Loucy (cell line): ENCODE measurements around the gene BCO2.

Experiments
- H2AFZ ChIP-seq: fragments of 200-600 bp; sonication (generic); 2 replicates; pipeline ENCODE4 v1.6.0; 2016; ENCODE audit warnings: antibody characterized with exemption, mild to moderate bottlenecking, low read length, moderate library complexity
- H3F3A ChIP-seq: fragments of 200-600 bp; 2 replicates; pipeline ENCODE4 v1.6.0; 2016; ENCODE audit warnings: antibody characterized with exemption, low read depth, mild to moderate bottlenecking
- H3K27me3 ChIP-seq: fragments of 200-600 bp; sonication (generic); 2 replicates; pipeline ENCODE4 v1.6.1; 2014; ENCODE audit warnings: low read length, mild to moderate bottlenecking; ENCODE audit not compliant: insufficient read depth, poor library complexity, severe bottlenecking
- H3K36me3 ChIP-seq: fragments of 200-600 bp; sonication (generic); 2 replicates; pipeline ENCODE4 v1.6.1; 2016; ENCODE audit warnings: low read length; ENCODE audit not compliant: insufficient read depth
- H3K4me1 ChIP-seq: fragments of 200-600 bp; sonication (generic); 2 replicates; pipeline ENCODE4 v1.5.1; 2014; ENCODE audit warnings: low read length, mild to moderate bottlenecking; ENCODE audit not compliant: insufficient read depth, poor library complexity, severe bottlenecking
- H3K4me2 ChIP-seq: fragments of 200-600 bp; sonication (generic); 2 replicates; pipeline ENCODE4 v1.6.0; 2014; ENCODE audit warnings: antibody characterized with exemption, low read length, low read depth, mild to moderate bottlenecking; ENCODE audit not compliant: poor library complexity, severe bottlenecking
- H3K4me3 ChIP-seq: fragments of 200-600 bp; sonication (generic); 2 replicates; pipeline ENCODE4 v1.5.1; 2014; ENCODE audit warnings: low read length, mild to moderate bottlenecking, mixed read lengths; ENCODE audit not compliant: poor library complexity, severe bottlenecking
- H3K79me2 ChIP-seq: fragments of 200-600 bp; sonication (generic); 2 replicates; pipeline ENCODE4 v1.6.1; 2014; ENCODE audit warnings: low read length; ENCODE audit not compliant: insufficient read depth
- H3K9ac ChIP-seq: fragments of 200-600 bp; sonication (generic); 2 replicates; pipeline ENCODE4 v1.6.0; 2014; ENCODE audit warnings: mild to moderate bottlenecking, low read depth, low read length, moderate library complexity; ENCODE audit not compliant: poor library complexity, severe bottlenecking
- H3K9me2 ChIP-seq: fragments of 200-600 bp; sonication (generic); replicated peaks from 2 replicates; pipeline ENCODE4 v1.6.1; 2016; ENCODE audit warnings: low read depth, low read length, mixed read lengths
- H3K9me3 ChIP-seq: fragments of 200-600 bp; sonication (generic); 2 replicates; pipeline ENCODE4 v1.6.1; 2014; ENCODE audit warnings: mild to moderate bottlenecking, antibody characterized with exemption, low read length, low read depth; ENCODE audit not compliant: insufficient read depth
- H4K20me1 ChIP-seq: fragments of 200-600 bp; sonication (generic); 2 replicates; pipeline ENCODE4 v1.6.0; 2014; ENCODE audit warnings: antibody characterized with exemption, low read length, mild to moderate bottlenecking; ENCODE audit not compliant: insufficient read depth, poor library complexity, severe bottlenecking
- EZH2phosphoT487 ChIP-seq: fragments of 200-600 bp; IDR thresholded peaks from 2 replicates; pipeline ENCODE4 v1.6.1; 2018; ENCODE audit warnings: antibody characterized with exemption, mild to moderate bottlenecking, moderate library complexity, borderline replicate concordance
- TF ChIP-seq, protein P1 (sequence below): fragments of 200-600 bp; sonication (generic); conservative IDR thresholded peaks from 2 replicates; pipeline ENCODE4 v1.5.1; 2014; ENCODE audit warnings: mild to moderate bottlenecking, antibody characterized with exemption, low read length

BCO2 gene

DNA sequence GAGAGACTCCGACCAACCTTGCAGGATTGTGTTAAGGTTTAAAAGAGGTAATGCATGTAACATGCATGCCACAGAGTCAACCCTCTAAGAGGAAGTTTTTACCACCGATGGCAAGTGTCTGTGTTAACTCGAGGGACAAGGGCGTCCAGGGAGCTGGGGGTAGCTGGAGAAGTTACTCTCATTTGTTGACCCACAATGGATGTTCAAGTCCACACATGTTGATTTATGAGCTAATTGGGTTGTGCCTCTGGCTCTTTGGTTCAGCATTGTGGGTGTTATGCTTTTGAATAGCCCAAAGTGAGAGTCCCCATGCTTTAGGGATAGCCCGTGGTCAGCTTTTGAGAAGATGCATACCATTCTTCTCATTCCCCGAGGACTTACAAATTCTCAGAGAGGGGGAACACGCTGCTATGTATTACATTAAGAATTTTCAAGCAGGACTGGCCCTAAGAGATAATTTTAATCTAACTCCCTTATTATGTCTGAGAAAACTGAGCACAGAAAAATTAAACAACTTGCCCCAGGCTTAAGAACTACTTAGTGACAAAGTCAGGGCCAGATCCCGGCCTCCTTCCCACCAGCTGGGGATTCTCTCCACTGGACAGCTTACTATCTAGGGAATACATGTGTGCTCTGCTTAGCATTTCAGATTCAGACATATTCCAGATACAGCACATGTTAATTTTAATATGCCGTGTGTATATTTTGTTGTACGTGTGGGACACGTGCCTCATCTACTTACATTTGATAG, 90.5 kb downstream of the BCO2 start:
- Histone ChIP-seq H2AFZ (no peak overlapping the region), H3K36me3 (no peaks in the 10 kb centered on the region), H3K9me3 (no peaks in the 10 kb centered on the region), H3K9ac (no peak overlapping the region), H3K27me3 (no peaks in the 10 kb centered on the region), H3K4me1 (no peaks in the 10 kb centered on the region), H4K20me1 (no peaks in the 10 kb centered on the region), H3K9me2 (no peaks in the 10 kb centered on the region), H3K4me2 (no peak overlapping the region), H3K4me3 (no peak overlapping the region), H3F3A (no peaks in the 10 kb centered on the region), H3K79me2 (no peaks in the 10 kb centered on the region)
- TF ChIP-seq EZH2phosphoT487: no peak
- TF ChIP-seq, protein P1, sequence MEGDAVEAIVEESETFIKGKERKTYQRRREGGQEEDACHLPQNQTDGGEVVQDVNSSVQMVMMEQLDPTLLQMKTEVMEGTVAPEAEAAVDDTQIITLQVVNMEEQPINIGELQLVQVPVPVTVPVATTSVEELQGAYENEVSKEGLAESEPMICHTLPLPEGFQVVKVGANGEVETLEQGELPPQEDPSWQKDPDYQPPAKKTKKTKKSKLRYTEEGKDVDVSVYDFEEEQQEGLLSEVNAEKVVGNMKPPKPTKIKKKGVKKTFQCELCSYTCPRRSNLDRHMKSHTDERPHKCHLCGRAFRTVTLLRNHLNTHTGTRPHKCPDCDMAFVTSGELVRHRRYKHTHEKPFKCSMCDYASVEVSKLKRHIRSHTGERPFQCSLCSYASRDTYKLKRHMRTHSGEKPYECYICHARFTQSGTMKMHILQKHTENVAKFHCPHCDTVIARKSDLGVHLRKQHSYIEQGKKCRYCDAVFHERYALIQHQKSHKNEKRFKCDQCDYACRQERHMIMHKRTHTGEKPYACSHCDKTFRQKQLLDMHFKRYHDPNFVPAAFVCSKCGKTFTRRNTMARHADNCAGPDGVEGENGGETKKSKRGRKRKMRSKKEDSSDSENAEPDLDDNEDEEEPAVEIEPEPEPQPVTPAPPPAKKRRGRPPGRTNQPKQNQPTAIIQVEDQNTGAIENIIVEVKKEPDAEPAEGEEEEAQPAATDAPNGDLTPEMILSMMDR: no peak

DNA sequence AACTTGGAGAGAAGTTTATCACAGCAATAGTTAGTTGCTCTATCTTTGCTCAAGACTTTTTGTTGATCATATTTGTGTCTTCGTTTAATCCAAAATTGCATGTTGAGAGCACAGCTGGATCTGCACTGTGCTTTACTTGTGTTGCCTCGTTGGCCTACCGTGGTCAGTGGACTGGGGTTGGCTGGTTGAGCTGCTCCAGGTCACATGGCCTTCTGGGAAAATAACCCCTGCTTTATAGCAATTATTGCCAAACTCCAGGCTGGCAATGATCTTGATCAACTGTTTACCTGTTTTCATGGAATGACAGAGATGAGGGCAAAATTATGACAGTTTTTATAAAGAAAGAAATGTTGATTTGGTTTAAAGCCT, 91.1 kb downstream of the BCO2 start:
- Histone ChIP-seq H3K4me2 (no peak overlapping the region), H3K9me3 (no peaks in the 10 kb centered on the region), H3K36me3 (no peaks in the 10 kb centered on the region), H3K79me2 (no peaks in the 10 kb centered on the region), H3K27me3 (no peaks in the 10 kb centered on the region), H3K9ac (no peak overlapping the region), H2AFZ (no peak overlapping the region), H3K4me1 (no peaks in the 10 kb centered on the region), H3F3A (no peaks in the 10 kb centered on the region), H4K20me1 (no peaks in the 10 kb centered on the region), H3K9me2 (no peaks in the 10 kb centered on the region), H3K4me3 (no peak overlapping the region)
- TF ChIP-seq, protein P1: no peak
- no peak for TF ChIP-seq EZH2phosphoT487

DNA sequence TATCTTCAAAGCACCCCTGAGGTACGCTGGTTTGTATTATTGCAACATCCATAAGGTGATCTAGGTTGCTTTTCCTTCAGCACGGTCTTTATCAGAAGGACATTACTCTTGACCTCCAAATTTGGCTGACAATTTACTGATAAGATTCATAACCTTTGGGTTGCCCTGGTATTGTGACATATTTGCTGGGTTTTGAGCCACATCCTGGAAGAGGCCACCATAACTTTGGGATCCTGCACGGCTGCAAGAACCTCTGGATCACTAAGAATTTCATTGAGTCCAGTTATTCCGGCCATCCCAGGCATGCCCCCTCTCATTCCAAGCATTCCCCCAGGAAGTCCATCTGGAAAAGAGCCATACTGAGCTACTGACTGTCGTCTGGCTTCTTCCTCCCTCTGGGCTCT, 91.9 kb downstream of the BCO2 start:
- Histone ChIP-seq H3K36me3 (no peaks in the 10 kb centered on the region), H3K9me3 (no peaks in the 10 kb centered on the region), H4K20me1 (no peaks in the 10 kb centered on the region), H3F3A (no peaks in the 10 kb centered on the region), H3K79me2 (no peaks in the 10 kb centered on the region), H3K4me2 (no peak overlapping the region), H3K27me3 (no peaks in the 10 kb centered on the region), H3K9ac (no peak overlapping the region), H3K4me1 (no peaks in the 10 kb centered on the region), H3K9me2 (no peaks in the 10 kb centered on the region), H3K4me3 (no peak overlapping the region), H2AFZ (no peak overlapping the region)
- no peak for TF ChIP-seq EZH2phosphoT487
- TF ChIP-seq, protein P1: no peak
